Activated CD4-positive, CD25-positive, alpha-beta regulatory T cell treated with anti-CD3 and anti-CD28 coated beads, Interleukin-2, amount 50 U/mL, for 24 hours (primary cell): ENCODE results near the gene TMEM30B.
"Not testable (repeated sequence)": the region's sequence is repeated elsewhere in the genome, so short reads cannot be mapped to it uniquely, and the experiment has no call there.

Experiments used
- ATAC-seq, 2 donors: fragments of 150-1000 bp; cut with Tn5 transposase; one replicate each; pipeline ENCODE4 v1.10.0; 2021; ENCODE audit warnings: mild to moderate bottlenecking in 1 of 2, moderate library complexity in 1 of 2

Gene TMEM30B

GRCh38 chr14:61264651-61265050 lies 16.5 kb downstream of the TMEM30B start:
- no peak for ATAC-seq

GRCh38 chr14:61264010-61264571 lies 17.0 kb downstream of the TMEM30B start:
- no peak for ATAC-seq

DNA sequence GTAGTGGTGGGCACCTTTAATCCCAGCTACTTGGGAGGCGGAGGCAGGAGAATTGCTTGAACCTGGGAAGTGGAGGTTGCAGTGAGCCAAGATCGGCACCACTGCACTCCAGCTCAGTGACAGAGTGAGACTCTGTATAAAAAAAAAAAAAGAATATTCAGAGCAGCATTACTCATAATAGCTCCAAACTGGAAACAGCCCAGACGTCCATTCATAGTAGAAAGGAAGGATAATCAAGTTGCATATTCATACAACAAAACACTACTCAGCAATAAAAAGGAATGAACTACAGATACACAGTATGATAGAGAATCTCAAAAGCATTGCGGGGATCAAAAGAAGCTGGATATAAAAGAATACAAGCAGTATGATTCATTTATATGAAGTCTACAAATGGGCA lies 19.1 kb downstream of the TMEM30B start:
- ATAC-seq = no peak

DNA sequence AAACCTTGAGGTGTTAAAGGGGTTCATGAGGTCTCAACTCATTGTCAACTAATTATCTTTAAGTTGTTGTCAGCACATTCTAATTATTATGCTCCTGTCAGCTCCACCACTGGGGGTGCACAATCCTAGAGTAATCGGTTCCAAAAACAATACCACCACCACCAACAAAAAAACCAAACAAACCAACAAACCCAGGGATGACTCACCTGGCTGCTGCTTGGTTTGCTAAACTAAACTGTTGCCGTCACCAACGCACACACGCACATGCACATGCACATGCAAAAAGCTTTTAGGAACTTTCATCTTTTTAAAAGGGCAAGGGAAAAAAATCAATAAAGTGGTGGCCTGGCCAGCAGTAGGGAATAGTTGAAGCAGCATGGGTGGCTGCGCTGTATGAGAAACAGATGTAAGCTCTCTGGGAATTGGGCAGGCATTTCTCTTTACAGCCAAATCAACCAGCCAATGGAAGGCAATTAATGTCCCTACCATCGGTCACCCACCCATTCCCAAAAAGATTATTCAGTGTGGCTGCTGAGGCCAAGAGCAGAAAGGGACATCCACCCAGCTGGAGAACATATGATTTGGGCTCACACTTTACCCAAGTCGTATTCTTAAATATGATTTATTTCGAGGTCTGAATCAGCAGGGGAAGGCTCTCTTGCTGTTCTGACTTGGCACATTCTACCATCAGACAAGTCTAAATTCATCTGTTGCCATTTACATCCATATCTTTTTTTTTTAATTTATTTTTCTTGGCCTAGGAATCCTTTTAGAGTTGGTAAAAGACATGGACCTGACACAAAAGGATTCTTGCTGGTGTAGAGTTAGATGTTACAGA lies 20.0 kb downstream of the TMEM30B start:
- no peak for ATAC-seq

DNA sequence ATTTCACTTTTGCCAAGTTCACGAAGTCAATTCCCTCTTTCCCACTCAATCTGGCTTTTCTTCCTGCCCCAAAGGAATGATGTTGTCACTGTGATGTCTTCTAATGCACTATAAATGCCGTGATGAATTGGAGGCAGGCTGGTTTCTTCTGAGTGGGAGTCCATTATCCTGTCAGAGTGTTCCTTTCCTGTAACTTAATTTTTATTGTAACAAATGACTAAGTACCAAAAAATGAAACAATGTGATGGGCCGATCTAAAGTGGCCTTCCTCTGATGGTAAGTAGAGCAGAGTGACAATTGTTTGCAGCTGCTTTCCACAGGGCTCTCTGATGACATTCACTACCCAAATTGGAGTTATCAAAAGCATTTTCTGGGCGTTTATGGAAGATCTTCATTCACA lies 22.2 kb downstream of the TMEM30B start:
- no peak for ATAC-seq

DNA sequence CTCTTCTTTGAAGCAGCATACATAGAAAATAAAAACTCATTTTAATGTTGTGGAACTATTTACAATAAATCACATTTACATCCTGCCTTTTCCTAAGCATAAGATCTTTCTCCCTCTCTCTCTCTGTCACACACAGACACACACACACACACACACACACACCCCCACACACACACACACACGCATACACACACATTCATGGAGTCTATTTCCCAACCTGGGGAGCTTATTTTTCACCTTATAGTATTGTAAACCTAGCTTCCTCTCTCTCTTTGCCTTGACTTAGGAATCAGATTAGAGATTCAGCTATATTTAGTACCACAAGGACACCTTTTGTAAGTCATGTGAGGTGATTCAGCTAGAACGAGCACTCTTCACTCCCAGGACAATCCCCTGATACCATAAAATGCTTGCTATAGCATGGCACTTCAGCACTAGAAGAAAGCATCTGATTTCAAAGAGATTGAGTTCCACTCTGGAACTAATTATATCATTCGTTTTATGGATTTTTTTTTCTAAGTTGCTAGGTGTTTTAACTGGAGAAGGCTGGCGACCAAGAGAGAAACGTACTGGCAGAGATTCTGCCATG lies 23.6 kb downstream of the TMEM30B start:
- no peak for ATAC-seq

GRCh38 chr14:61256826-61257468 lies 24.2 kb downstream of the TMEM30B start:
- no peak for ATAC-seq

GRCh38 chr14:61255968-61256367 lies 25.2 kb downstream of the TMEM30B start:
- no peak for ATAC-seq

DNA sequence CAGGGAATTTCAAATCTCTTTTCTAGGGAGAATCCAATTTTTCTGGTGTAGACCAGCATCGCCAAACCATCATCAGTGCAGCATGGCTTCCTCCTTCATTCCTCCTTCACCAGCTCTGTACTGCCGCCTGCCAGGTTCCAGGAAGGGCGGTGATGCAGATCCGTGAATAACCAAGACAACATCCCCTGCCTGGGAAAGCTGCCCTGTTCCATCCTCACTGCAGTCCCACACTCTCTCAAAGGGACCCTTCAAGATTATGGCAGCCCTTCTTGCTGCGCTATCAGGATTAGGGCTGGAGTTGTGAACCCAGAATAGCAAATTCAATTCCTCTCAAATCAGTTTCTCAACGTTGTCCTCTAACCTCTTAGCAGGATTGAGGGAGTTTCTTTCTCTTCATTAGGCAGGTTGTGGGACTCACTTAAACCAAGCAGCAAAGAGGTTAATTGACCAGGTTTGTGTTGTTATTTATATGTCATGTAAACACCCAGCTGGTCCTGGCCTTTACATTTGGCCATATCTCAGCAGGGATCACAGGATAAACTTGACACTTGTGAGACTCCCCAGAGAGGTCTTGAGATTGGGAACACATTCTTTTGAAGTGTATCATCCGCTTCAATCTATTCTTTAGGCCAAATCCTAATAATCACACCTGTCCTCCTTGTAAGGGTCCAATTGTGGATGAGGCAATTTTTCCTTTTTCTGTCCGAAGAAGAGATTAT lies 26.2 kb downstream of the TMEM30B start:
- no peak for ATAC-seq

GRCh38 chr14:61253064-61253738 lies 27.9 kb downstream of the TMEM30B start:
- no peak for ATAC-seq

- peak; percentile 65 to 70 for ATAC-seq
Measured at GRCh38 chr14:61252369-61253063, 28.6 kb downstream of the TMEM30B start.

DNA sequence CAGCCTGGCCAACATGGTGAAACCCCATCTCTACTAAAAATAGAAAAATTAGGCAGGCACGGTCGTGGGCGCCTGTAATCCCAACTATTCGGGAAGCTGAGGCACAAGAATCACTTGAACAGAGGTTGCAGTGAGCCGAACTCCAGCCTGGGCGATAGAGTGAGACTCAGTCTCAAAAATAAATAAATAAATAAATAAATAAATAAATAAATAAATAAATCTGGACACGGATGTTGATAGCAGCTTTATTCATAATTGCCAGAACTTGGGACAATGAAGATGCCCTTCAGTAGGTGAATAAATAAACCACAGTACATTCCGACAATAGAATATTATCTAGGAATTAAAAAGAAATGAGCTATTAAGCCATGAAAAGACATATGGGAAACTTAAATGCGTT lies 31.1 kb downstream of the TMEM30B start:
- no peak for ATAC-seq

DNA sequence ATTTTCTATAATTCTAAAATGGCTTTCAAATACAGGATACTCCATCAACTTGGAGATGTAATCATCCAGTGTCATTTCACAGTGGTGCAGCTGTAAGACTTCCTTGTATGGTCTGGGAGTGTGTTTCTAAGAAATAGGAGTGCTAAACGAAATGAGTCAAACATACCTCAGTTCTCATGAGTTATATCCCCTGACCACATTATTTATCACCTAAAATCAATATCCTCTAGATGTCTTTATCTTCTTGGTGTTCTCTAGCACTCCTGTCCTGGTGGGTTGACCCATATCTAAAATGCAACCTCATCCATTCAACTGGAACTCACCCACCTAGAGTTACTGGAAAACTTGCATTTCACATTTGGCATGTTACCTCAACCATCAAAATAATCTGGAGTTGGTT lies 33.2 kb downstream of the TMEM30B start:
- no peak for ATAC-seq

DNA sequence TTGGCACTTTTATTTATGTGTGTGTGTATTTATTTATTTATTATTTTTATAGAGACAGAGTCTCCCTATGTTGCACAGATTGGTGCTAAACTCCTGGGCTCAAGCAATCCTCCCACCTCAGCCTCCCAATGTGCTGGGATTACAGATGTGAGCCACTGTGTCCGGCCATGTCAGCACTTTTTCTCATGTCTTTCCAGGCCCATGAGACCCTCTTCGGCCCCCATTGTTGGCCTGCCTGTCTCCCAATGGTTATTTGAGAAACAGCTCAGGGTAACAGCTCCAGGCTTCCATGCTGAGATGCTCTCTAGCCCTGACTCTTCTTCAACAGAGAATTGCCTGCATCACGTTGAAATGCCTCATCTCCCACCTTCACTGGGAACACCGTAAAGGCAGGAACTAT lies 34.4 kb downstream of the TMEM30B start:
- ATAC-seq = no peak

GRCh38 chr14:61244009-61244408 lies 37.1 kb downstream of the TMEM30B start:
- ATAC-seq = no peak

DNA sequence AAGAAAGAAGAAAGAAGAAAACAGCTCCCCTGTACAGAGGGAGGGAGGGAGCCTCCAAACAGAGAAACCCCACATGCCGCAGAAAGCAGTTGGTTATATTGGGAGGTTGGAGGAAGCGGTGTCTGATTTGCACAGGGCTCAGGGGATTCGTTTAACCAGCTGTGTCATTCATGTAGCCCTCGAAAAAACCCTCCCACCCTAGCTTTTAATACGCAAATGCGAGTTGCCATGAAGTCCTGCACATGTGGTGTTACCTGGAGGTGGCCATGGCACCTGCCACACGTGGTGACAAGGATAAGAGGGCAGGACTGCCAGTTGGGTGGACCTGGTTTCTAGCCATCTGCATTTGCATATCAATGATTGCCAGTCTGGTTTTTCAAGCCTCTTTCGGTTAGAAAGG lies 40.9 kb downstream of the TMEM30B start:
- ATAC-seq = no peak

- not testable (repeated sequence) for ATAC-seq
Measured at GRCh38 chr14:61239285-61239684, 41.9 kb downstream of the TMEM30B start.

DNA sequence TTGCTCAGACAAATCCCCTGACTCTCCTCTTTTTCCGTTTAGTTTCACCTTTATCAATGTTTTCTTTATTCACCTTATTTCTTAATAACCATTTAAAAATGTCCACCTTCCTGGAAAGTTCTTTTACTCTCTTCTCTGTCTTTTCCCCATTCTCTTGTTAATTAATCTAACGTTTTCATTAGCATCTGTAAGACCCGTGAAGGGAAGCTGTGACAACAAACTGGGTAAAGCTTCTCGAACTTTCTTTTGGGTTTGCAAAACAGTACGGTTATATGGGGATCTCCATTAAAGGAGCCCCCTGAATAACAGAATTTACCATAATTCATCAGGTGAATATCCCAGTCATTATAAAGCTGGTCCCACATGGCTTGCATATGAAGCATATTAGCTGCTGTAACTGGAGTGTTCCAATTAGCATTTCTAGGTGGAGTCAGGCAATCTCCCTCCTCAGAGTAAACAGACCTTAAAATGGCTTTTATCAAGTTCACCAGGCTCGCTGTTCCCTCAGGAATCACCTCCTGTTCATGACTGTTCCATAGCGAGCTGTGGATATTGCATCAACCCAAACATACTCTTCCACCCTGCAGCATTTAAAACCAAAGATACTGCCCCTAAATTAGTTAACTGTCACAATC lies 42.4 kb downstream of the TMEM30B start:
- no peak for ATAC-seq

DNA sequence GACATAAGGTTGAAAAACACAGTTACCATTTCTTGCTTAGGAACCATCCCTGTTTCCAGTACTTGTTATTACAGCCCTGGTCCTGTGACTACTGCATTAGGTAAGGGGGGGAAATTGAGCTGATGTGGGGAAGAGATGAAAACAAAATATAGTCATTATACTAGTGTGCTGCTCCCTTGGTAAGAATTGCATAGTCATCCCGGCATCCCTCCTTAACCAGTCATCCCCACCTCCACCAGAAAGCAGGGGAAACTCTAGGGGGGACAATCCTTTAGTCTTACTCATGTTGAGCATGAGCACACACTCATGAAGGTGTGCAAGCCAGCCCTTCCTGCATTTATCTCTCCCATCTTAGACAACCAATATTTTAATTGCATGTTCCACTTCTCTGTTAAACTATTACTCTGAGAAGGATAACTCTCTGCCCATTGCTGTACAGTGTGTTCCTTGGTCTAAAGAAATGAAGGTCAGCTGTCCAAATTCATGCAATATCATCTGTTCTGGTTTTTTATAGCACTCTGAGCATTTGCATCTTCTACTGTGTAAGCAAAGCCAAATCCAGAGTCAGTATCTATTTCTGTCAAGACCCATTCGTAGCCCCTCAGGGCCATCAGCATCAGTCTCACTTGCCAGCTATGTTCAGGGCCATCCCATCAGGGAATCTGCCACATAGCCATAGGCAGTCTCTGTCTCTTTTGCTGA lies 46.8 kb downstream of the TMEM30B start:
- no peak for ATAC-seq

DNA sequence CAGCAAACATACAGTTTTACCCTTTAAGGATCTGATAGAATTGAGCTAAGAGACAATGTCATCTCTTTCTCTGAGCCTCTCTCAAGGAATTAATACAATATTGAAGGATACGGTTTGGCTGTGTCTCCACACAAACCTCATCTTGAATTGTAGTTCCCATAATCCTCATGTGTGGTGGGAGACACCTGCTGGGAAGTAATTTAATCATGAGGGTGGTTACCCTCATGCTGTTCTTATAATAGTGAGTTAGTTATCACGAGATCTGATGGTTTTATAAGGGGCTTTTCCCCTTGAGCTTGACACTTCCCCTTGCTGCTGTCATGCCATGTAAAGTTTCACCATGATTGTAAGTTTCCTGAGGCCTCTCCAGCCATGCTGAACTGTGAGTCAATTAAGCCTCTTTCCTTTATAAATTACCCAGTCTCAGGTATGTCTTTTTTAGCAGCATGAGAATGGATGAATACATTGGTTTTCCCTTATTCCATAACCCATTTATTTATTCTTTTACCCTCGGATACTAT lies 47.6 kb downstream of the TMEM30B start:
- ATAC-seq = no peak
